ENCODE data around the gene S100G. TPM values are rescaled to one million over a fixed set of nuclear protein-coding genes. Genes with fewer than 3 reads are reported as not detected.

S100G gene
- total and polyA plus RNA-seq, 9 donors = not detected

GRCh38 chrX:16662402-16662801 is 12.4 kb downstream of the S100G start:
- Histone ChIP-seq H3K27ac (no peak overlapping the region), H3K36me3 (no peaks in the 10 kb centered on the region), H3K27me3 (no peaks in the 10 kb centered on the region), H3K4me1 (ENCODE audit: insufficient read depth) (no peaks in the 10 kb centered on the region), H3K9me3 (no peaks in the 10 kb centered on the region), H3K4me3 (no peak overlapping the region)
- no peak for DNase-seq
- WGBS, 3 donors = 59 to 67% (median 67%) methylated on average over 2 of the region's 2 CpGs
- intact Hi-C loops (cut with DNase I) = no loop called here
- TF ChIP-seq EP300 (IDR thresholded peaks at IDR 0.05) = no peak
- TF ChIP-seq POLR2A (IDR thresholded peaks at IDR 0.05) = no peak

GRCh38 chrX:16664074-16664473 is 14.1 kb downstream of the S100G start:
- intact Hi-C loops (cut with DNase I) = no loop called here
- WGBS, 3 donors = 89 to 91% (median 90%) methylated on average over 5 of the region's 5 CpGs
- DNase-seq = no peak
- Histone ChIP-seq H3K4me1 (ENCODE audit: insufficient read depth) (no peaks in the 10 kb centered on the region), H3K4me3 (no peak overlapping the region), H3K9me3 (no peaks in the 10 kb centered on the region), H3K36me3 (no peaks in the 10 kb centered on the region), H3K27me3 (no peaks in the 10 kb centered on the region), H3K27ac (no peak overlapping the region)
- no peak for TF ChIP-seq POLR2A (IDR thresholded peaks at IDR 0.05)
- no peak for TF ChIP-seq EP300 (IDR thresholded peaks at IDR 0.05)
- TF ChIP-seq CTCF (IDR thresholded peaks at IDR 0.05) = no peak

- Histone ChIP-seq H3K9me3 (no peaks in the 10 kb centered on the region), H3K36me3 (no peaks in the 10 kb centered on the region), H3K4me1 (ENCODE audit: insufficient read depth) (no peaks in the 10 kb centered on the region), H3K27me3 (no peaks in the 10 kb centered on the region), H3K27ac (no peak overlapping the region), H3K4me3 (no peak overlapping the region)
- TF ChIP-seq EP300 (IDR thresholded peaks at IDR 0.05) (no peak), POLR2A (IDR thresholded peaks at IDR 0.05) (no peak), CTCF (IDR thresholded peaks at IDR 0.05) (no peak)
- WGBS, 3 donors = 86 to 88% (median 87%) methylated on average over 2 of the region's 2 CpGs
- intact Hi-C loops (cut with DNase I) = no loop called here
- DNase-seq = no peak
Measured at GRCh38 chrX:16664626-16665025, 14.7 kb downstream of the S100G start.

- TF ChIP-seq POLR2A (IDR thresholded peaks at IDR 0.05) (no peak), EP300 (IDR thresholded peaks at IDR 0.05) (no peak), CTCF (IDR thresholded peaks at IDR 0.05) (no peak)
- Histone ChIP-seq H3K27ac (no peak overlapping the region), H3K9me3 (no peaks in the 10 kb centered on the region), H3K36me3 (no peaks in the 10 kb centered on the region), H3K4me1 (ENCODE audit: insufficient read depth) (no peaks in the 10 kb centered on the region), H3K27me3 (no peaks in the 10 kb centered on the region), H3K4me3 (no peak overlapping the region)
- intact Hi-C loops (cut with DNase I) = no loop called here
- 34 to 44% (median 35%) methylated on average over 2 of the region's 2 CpGs for WGBS, 3 donors
- no peak for DNase-seq
Measured at GRCh38 chrX:16665089-16665488, 15.1 kb downstream of the S100G start.

- Histone ChIP-seq H3K36me3 (no peaks in the 10 kb centered on the region), H3K4me3 (no peak overlapping the region), H3K27ac (no peak overlapping the region), H3K27me3 (no peaks in the 10 kb centered on the region), H3K4me1 (ENCODE audit: insufficient read depth) (no peaks in the 10 kb centered on the region), H3K9me3 (no peaks in the 10 kb centered on the region)
- WGBS, 3 donors = 81 to 88% (median 84%) methylated on average over 4 of the region's 4 CpGs
- intact Hi-C loops (cut with DNase I) = no loop called here
- TF ChIP-seq POLR2A (IDR thresholded peaks at IDR 0.05) (no peak), EP300 (IDR thresholded peaks at IDR 0.05) (no peak), CTCF (IDR thresholded peaks at IDR 0.05) (no peak)
- no peak for DNase-seq
Measured at GRCh38 chrX:16666541-16666940, 16.6 kb downstream of the S100G start.
